NCI-H1092 (cell line): ENCODE measurements around the gene BICRAL.
A peak's percentile ranks its signal among the peaks of the same experiment; 100 is the strongest.
"Not testable (repeated sequence)": the region's sequence is repeated elsewhere in the genome, so short reads cannot be mapped to it uniquely, and the experiment has no call there.

Experiments used
- DNase-seq: peaks from one replicate; lab custom pipeline; 2025; lab: John Stamatoyannopoulos, UW

Gene BICRAL

DNA sequence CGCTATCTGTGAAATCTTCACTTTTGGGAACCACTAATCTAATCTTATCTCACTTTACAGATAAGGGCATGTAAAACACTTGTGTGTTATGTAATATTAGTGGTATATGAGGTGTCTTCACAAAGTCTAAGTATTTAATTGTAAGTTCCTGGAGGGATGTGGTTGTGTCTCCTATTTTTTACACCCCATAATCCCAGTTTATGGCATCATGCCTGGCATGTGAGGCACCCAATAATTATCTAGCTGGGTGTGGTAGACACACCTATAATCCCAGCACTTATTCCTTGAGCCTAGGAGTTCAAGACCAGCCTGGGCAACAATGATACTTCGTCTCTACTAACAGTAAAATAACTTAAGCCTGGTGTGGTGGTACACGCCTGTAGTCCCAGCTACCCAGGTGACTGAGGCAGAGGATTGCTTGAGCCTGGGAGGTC lies 19.4 kb upstream of the BICRAL start:
- DNase-seq, result no peak

DNA sequence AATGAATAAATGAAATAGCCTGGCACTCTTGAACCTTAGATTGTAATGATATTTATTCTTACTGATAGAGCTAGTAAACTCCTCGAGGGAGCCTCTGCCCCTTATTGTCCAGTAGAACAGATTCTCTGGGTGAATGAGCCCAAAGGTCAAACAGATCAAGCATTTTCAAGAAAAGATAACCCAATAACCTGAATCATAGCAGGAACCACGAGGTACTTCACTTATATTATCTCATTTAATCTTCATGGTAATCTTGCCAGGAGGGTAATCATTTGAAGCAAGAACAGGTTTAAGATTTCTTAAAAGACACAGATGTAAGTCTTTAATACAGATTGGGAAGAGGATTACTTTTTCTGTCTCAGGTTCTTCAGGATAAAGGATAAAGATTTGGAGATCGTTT lies 18.9 kb upstream of the BICRAL start:
- no peak for DNase-seq

- DNase-seq, result no peak
Observed at GRCh38 chr6:42764911-42765648, 16.8 kb upstream of the BICRAL start.

- DNase-seq, result no peak
Observed at GRCh38 chr6:42766163-42766670, 15.6 kb upstream of the BICRAL start.

GRCh38 chr6:42769051-42769450 lies 12.8 kb upstream of the BICRAL start:
- DNase-seq, result no peak

DNA sequence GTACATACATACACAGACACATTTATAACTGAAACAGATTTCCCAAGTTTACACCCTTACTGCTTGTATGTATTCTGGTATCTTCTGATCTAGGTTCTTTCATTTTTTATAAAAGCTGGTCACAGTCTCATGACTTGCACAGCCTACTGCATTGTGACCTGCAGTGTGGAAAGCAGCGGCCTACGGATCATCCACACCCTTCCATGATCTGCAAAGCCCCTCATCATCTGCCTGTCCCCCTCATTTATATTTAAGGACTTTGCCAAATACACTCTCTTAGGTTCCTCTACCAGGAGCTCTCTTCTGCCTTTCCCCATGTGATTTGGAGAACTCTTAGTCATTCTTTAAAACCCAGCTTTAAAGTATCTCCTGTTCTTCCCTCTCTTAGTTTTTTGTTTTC lies 12.0 kb upstream of the BICRAL start:
- DNase-seq, result no peak

DNA sequence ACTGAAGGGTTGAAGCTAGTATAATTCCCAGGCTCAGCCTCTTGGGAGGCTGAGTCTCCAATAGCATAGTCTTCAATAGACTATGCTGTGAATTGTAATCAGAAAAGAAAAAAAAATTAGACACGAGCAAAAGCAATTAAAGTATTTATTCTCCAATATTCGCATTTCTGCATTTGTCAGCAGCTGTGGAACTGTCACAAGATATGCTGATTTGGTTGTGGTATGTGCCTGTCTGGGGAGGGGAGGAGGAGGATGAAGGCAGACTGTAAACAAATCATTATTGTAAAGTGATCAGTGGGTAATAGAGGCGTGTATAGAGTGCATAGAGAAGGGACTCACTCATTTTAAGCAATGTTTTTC lies 10.1 kb upstream of the BICRAL start:
- DNase-seq, result no peak

DNA sequence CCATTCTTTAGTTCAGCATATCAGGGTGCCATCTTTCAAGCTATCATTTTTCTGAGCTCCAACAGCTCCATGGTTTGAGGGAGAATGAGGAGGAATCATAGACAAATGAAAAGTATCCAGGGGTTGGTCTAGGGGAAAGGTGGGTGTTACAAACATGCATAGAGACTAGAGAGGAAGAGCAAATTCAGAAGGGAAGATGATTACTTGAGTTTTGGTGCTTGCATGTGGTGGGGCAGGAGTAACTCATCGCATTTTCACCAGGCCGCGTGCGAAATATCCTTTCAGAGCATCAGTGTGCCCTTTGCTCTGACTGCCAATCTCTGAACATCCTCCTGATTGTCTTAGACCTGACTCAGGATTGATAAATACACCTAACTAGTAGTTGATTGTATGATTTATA lies 7.7 kb upstream of the BICRAL start:
- DNase-seq, result no peak

DNA sequence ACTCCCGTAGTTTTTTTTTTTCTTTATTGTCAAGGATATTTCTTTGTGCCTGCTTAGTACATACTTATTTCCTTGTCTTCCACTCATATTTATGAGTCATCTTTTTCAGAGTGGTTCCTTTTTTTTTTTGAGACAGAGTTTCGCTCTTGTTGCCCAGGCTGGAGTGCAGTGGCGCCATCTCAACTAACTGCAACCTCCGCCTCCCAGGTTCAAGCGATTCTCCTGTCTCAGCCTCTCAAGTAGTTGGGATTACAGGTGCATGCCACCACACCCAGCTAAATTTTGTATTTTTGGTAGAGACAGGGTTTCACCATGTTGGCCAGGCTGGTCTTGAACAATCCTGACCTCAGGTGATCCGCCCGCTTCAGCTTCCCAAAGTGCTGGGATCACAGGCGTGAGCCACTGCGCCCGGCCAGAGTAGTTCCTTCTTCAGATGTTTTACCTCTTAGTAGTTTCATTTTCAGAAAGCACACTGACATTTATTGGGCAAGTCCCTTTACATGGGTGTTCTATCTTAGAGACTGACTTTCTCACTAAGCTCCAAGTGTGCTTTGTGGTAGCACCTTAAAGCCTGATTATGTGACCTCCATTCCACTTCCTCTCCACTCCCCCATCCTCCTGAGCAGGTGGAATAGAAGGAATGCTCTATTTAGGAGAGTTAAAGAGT lies 6.9 kb upstream of the BICRAL start:
- not testable (repeated sequence) for DNase-seq

DNA sequence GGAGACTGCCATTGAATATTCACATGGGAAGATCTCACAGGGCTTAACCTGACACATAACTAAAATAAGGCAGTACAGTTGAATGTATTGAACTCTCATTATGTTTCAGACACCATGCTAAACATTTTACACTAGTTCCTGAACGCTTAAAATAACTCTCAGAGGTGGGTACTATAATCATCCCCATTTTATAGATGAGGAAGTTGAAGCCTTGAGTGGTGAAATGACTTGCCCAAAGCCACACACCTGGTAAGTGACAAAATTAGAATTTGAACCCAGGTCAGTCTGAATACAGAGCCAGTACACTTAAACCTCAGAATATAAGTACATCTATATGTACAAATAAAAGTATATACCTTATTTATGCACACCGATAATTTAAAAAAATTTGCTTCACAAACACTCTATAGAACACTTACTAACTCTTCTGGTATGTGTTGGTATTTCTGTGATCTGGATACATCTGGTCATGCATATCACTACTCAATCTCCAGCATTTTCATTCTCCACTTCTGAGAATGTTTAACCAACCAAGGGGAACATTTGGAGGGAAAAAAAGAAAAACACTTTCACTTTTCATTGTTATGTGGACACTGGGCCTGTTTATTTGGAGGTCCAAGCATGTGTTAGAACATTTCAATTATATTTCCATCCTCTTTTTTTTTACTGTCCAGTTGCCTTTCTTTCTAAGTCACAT lies 4.6 kb upstream of the BICRAL start:
- no peak for DNase-seq

GRCh38 chr6:42778122-42778521 lies 3.7 kb upstream of the BICRAL start:
- no peak for DNase-seq

- DNase-seq, result no peak
Observed at GRCh38 chr6:42779521-42779920, 2.3 kb upstream of the BICRAL start.

GRCh38 chr6:42781546-42781795 lies 381 bp upstream of the BICRAL start:
- no peak for DNase-seq

DNA sequence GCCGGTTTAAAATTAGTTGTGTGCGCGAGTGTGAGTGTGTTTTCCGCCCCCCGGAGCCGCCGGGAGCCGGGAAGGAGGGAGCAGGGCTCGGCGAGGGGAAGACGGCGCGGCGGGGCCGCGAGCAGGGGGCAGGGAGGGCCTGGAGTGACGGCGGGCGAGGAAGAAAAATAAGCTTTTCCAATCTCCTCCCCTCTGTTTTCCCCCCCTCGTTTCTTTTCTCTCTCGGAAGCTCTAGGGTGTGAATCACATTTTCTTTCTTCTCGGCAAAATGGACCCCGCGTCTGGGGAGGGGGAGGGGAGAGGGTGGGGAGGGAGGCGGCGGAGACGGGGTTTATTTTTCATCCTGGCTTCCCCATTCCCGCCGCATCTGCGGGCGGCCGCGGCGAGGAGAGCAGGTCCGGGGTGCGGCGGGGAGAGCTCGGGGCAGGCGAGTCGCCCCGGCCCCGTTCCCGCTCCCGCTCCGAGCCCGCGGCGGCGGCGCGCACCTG lies 881 bp downstream of the BICRAL start:
- peak; percentile 70 for DNase-seq

- DNase-seq, result peak; percentile 50
Observed at GRCh38 chr6:42783177-42783875, 1.5 kb downstream of the BICRAL start.

GRCh38 chr6:42783876-42784642 lies 2.2 kb downstream of the BICRAL start:
- DNase-seq, result no peak

DNA sequence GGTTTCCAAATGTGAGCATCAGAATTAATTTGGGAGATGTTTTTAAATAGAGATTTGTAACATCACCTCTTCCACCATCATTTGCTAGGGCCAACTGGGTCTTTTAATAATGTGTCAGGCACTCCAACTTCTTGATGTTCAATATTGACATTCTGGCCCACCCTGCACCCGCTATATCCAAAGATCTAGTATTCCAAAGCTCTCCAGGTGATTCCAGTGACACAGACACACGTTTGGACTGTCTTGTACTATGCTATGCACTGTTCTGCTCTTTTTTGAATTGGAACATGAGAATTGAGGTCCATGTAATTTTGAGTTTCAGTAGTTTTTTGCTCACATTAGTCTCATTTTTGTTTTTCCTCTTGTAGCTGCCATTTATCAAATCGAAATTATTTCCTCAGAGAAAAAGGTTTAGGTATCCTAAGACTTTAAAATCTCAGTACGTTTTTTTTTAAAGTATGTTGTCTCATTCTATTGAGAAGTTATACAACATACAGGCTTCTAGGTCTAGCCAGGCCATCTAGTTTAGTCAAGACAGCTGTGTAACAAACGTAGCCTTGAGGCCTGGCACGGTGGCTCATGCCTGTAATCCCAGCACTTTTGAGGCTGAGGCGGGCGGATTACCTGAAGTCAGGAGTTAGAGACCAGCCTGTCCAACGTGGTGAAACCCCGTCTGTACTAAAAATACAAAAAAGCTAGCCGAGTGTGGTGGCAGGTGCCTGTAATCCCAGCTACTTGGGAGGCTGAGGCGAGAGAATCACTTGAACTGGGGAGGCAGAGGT lies 3.1 kb downstream of the BICRAL start:
- no peak for DNase-seq

- DNase-seq, result no peak
Observed at GRCh38 chr6:42786525-42786985, 4.7 kb downstream of the BICRAL start.

DNA sequence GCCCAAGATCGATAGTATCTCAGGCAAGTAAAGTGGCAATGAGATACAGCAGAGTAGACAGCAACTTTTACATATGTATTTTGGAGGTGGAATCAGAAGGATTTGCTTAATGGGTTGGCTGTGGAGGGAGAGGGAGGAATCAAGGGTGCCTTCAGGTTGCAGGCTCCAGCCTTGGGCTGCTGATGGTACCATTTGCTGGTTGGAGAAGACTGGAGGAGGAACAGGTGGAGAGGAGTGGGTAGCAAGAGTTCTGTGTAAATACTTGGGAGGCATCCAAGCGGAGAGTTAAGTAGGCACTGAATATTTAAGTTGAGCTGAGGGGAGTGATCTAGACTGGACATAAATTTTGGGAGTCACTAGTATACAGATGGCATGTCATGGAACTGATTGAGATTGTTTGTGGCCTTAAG lies 5.2 kb downstream of the BICRAL start:
- no peak for DNase-seq

DNA sequence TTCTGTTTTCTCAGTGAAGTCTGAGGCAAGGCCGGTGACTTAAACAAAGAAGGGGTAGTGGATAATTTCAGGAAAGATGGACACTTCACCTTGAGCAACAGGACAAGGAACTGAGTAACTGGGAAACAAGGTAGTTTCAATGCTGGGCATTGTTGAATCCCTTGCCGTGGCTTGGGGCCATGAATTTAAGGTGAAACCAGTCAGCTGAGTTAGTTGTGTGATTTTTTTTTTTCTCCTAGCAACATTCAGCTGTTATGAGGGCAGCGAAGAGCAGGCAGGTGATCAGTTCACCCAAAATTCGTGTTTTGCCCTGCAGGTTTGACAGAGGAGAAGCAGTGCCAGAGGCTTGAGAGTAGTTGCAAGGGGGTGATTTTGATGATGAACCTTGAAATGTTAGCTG lies 6.8 kb downstream of the BICRAL start:
- DNase-seq, result no peak
